ENCODE measurements around the gene TGFBR3. TPM values are rescaled to one million over a fixed set of nuclear protein-coding genes. Genes with fewer than 3 reads are reported as not detected.
A peak's percentile ranks its signal among the peaks of the same experiment; 100 is the strongest.

The TGFBR3 gene
- total RNA-seq, 1 donor from 2014 or later: 51.7 TPM

DNA sequence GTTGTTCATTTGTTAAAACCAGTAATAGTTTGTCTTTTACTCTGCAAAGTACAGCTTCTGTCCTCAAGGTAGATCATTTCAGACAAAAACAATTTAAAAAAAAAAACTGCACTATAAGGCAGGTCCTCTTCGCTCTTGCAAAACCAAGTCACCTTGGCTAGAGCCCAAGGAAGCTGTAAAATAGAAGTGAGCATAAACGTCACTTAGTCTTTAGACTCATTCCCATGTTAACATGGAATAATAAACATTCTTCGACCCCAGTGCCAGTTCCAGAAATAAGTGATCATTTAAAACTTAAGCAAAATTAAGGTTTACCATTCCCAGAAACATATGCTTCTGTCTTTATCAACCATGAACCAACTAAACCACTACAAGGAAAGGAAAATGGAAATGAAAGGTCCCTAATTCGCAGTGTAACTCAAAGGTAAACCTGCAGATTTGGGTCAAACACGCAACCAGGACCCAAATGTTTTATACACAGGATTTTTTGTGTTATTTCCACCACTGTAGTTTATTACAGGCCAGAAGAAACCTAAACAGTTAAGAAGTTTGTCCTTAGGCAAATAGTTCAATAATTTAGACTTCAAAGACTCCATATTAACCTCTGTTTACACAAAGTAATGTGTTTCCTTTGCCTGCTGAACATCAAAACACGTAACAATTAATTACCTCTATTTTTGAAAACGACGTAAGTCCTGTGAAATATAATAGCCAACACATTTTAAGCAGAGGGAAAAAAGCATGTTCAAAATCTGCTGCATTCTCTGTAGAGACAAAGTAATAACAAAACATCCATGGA lies 54.6 kb downstream of the TGFBR3 start:
- Histone ChIP-seq H3K27me3 (ENCODE audit: low read depth) (no peaks in the 10 kb centered on the region), H3K36me3 (no peaks in the 10 kb centered on the region), H3K27ac (peak overlapping the region; percentile 56), H3K4me1 (peaks cover 47% of the 10 kb centered on the region), H3K4me3 (no peak overlapping the region), H3K9me3 (no peaks in the 10 kb centered on the region)
- ATAC-seq (no peak), DNase-seq (no peak)
- TF ChIP-seq, protein P1, sequence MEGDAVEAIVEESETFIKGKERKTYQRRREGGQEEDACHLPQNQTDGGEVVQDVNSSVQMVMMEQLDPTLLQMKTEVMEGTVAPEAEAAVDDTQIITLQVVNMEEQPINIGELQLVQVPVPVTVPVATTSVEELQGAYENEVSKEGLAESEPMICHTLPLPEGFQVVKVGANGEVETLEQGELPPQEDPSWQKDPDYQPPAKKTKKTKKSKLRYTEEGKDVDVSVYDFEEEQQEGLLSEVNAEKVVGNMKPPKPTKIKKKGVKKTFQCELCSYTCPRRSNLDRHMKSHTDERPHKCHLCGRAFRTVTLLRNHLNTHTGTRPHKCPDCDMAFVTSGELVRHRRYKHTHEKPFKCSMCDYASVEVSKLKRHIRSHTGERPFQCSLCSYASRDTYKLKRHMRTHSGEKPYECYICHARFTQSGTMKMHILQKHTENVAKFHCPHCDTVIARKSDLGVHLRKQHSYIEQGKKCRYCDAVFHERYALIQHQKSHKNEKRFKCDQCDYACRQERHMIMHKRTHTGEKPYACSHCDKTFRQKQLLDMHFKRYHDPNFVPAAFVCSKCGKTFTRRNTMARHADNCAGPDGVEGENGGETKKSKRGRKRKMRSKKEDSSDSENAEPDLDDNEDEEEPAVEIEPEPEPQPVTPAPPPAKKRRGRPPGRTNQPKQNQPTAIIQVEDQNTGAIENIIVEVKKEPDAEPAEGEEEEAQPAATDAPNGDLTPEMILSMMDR (IDR thresholded peaks at IDR 0.05): no peak
- intact Hi-C loops (cut with DNase I): no loop called here

DNA sequence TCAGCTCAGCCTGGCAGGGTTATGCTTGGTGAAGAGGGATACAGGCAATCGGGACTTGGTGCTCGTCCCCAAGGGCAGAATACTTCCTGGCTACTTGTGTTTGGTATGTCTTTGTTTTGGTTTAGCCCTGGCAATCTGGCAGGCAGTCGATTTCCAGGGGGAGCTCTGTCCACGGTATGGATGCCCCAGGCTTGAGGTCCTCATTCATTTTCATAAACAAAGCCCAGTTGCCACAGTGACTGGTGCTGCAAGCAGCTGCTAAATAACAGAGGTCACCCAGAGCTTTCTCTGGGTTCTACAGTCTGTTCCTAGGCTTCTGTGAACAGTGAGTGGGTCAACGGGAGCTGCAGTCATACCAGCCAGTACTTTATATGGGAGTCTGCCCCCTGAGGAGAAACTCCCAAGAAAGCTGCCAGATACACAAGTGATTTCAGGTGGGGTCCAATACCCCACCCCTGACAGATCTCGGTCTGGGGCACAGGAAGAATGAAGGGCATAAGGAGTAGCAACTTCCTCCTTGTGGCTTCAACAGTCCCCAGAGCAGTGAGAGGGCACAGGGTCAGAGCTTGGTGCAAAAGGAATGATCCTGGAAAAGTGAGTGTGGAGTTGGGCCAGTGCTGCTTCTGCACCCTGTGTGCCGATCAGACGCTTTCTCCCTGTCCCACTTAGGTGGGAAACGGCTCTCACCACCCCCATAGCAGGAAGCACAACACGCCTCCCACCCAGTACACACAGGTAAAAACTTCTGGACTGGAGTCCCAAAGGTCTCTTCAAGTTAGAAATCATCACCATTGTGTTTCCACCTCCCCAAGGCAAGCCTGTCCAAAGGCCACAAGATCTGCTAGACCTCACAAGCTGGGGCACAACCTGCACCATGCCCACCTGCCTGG lies 55.5 kb downstream of the TGFBR3 start:
- Histone ChIP-seq H3K9me3 (no peaks in the 10 kb centered on the region), H3K36me3 (no peaks in the 10 kb centered on the region), H3K4me3 (no peak overlapping the region), H3K27me3 (ENCODE audit: low read depth) (no peaks in the 10 kb centered on the region), H3K27ac (peak overlapping the region; percentile 56), H3K4me1 (peaks cover 47% of the 10 kb centered on the region)
- peak; percentile 81 to 82 for ATAC-seq
- DNase-seq: peak; percentile 62
- TF ChIP-seq, protein P1 (IDR thresholded peaks at IDR 0.05): peak; percentile 31
- intact Hi-C loops (cut with DNase I): no loop called here

DNA sequence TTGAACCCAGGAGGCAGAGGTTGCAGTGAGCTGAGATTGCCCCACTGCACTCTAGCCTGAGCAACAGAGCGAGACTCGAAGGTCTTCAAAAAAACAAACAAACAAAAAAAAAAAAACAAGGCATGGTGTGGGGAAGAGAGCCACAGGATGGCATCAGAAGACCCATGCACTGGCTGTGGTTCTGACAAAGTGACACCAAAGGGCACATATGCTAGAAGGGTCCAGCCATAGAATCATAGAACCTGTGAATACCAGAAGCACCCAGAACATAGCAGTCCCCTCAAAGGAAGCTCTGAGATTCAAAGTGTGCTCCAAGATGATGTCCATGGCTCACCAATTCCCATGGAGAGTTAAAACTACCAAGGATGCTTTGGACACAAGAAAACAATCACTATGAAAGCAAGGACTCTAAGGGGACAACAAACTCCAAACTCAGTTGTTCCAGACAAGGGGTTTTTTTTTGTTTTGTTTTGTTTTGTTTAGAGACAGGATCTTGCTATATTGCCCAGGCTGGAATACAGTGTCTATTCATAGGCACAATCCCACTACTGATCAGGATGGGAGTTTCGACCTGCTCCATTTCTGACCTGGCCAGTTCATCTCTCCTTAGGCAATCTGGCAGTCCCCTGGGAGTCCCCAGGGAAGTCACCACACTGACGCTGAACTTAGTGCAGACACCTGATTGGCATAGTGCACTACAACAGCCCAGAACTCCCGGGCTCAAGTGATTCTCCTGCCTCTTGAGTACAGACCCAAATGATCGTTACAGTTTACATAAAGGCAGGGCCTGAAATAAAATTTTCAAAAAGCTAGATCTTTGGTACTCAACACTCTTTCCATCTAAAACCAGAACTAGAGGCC lies 56.4 kb downstream of the TGFBR3 start:
- Histone ChIP-seq H3K4me3 (no peak overlapping the region), H3K36me3 (no peaks in the 10 kb centered on the region), H3K27ac (peak overlapping the region; percentile 56), H3K9me3 (no peaks in the 10 kb centered on the region), H3K27me3 (ENCODE audit: low read depth) (no peaks in the 10 kb centered on the region), H3K4me1 (peaks cover 47% of the 10 kb centered on the region)
- intact Hi-C loops (cut with DNase I): no loop called here
- DNase-seq (no peak), ATAC-seq (no peak)
- TF ChIP-seq, protein P1 (IDR thresholded peaks at IDR 0.05): no peak

DNA sequence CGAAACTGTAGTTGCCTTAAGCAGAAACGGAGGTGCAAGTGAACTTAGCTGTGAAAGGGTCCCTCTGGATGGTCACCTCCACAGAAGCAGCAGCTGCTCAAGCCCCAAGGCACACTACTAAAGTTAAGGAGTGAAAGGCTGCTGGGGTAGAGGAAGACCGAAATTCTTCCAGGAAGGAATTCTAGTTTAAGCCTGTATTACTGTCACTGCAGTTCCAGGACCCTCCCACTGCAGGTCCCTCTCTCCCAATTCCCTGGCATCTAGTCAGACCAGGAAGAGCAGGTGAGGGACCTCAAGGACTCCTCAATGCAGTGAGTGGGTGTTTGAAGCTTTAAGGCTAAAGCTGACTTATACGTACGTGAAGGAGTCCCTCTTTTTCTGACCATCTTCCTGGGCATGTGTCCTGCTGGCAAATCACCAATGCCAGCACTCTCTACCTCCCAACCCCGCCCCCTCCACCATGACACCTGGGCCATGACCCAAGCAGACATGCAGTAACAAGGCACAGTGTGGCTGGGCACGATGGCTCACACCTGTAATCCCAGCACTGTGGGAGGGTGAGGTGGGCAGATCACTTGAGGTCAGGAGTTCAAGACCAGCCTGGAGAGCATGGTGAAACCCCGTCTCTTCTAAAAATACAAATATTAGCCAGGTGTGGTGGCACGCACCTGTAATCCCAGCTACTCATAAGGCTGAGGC lies 57.2 kb downstream of the TGFBR3 start:
- DNase-seq (no peak), ATAC-seq (no peak)
- Histone ChIP-seq H3K4me3 (no peak overlapping the region), H3K27me3 (ENCODE audit: low read depth) (no peaks in the 10 kb centered on the region), H3K36me3 (no peaks in the 10 kb centered on the region), H3K9me3 (no peaks in the 10 kb centered on the region), H3K27ac (no peak overlapping the region), H3K4me1 (peaks cover 47% of the 10 kb centered on the region)
- intact Hi-C loops (cut with DNase I): no loop called here
- TF ChIP-seq, protein P1 (IDR thresholded peaks at IDR 0.05): no peak
